ENCODE data around the gene RFT1. TPM values are rescaled to one million over a fixed set of nuclear protein-coding genes. Genes with fewer than 3 reads are reported as not detected.

Gene RFT1
- total RNA-seq, 1 donor from 2014 or later: 19.2 TPM

GRCh38 chr3:53149699-53150098, 19.5 kb upstream of the RFT1 start:
- Histone ChIP-seq H3K9ac (ENCODE audit: low read length) (no peak overlapping the region), H3K27me3 (ENCODE audit: insufficient read depth, low read length) (no peaks in the 10 kb centered on the region), H3K36me3 (ENCODE audit: insufficient read depth, low read length) (no peaks in the 10 kb centered on the region), H4K20me1 (ENCODE audit: insufficient read depth, low read length) (no peaks in the 10 kb centered on the region), H3K4me2 (ENCODE audit: low read length) (no peak overlapping the region), H3K4me1 (ENCODE audit: insufficient read depth, low read length) (peaks cover 7% of the 10 kb centered on the region), H2AFZ (ENCODE audit: low read depth, low read length) (no peak overlapping the region), H3K79me2 (ENCODE audit: insufficient read depth, low read length) (no peaks in the 10 kb centered on the region), H3K9me3 (ENCODE audit: insufficient read depth, low read depth, low read length) (no peaks in the 10 kb centered on the region), H3K27ac (ENCODE audit: low read depth, low read length) (no peak overlapping the region), H3K4me3 (ENCODE audit: insufficient read depth, low read depth, low read length) (no peak overlapping the region)
- no peaks in the 10 kb centered on the region for H3K36me3 Mint-ChIP-seq (ENCODE audit: low read depth, unreplicated experiment)
- H3K27ac Mint-ChIP-seq (ENCODE audit: unreplicated experiment): no peak overlapping the region
- TF ChIP-seq EZH2 (IDR thresholded peaks at IDR 0.05; ENCODE audit: insufficient read depth, low read length): no peak
- TF ChIP-seq CTCF (IDR thresholded peaks at IDR 0.05; ENCODE audit: insufficient read depth, low read depth, low read length): no peak
- H3K4me3 Mint-ChIP-seq (ENCODE audit: unreplicated experiment): no peak overlapping the region
- H3K4me1 Mint-ChIP-seq (ENCODE audit: low read depth, unreplicated experiment): peaks cover 14% of the 10 kb centered on the region
- DNase-seq (ENCODE audit: low read depth) (no peak), FAIRE-seq (no peak)
- H3K9me3 Mint-ChIP-seq (ENCODE audit: unreplicated experiment): no peaks in the 10 kb centered on the region
- H3K27me3 Mint-ChIP-seq (ENCODE audit: low read depth, unreplicated experiment): peaks cover 54% of the 10 kb centered on the region

GRCh38 chr3:53149006-53149690, 18.9 kb upstream of the RFT1 start:
- Histone ChIP-seq H3K4me1 (ENCODE audit: insufficient read depth, low read length) (peaks cover 7% of the 10 kb centered on the region), H3K27me3 (ENCODE audit: insufficient read depth, low read length) (no peaks in the 10 kb centered on the region), H3K36me3 (ENCODE audit: insufficient read depth, low read length) (no peaks in the 10 kb centered on the region), H4K20me1 (ENCODE audit: insufficient read depth, low read length) (no peaks in the 10 kb centered on the region), H2AFZ (ENCODE audit: low read depth, low read length) (no peak overlapping the region), H3K4me2 (ENCODE audit: low read length) (no peak overlapping the region), H3K9ac (ENCODE audit: low read length) (no peak overlapping the region), H3K27ac (ENCODE audit: low read depth, low read length) (no peak overlapping the region), H3K79me2 (ENCODE audit: insufficient read depth, low read length) (no peaks in the 10 kb centered on the region), H3K9me3 (ENCODE audit: insufficient read depth, low read depth, low read length) (no peaks in the 10 kb centered on the region), H3K4me3 (ENCODE audit: insufficient read depth, low read depth, low read length) (no peak overlapping the region)
- no peak for TF ChIP-seq EZH2 (IDR thresholded peaks at IDR 0.05; ENCODE audit: insufficient read depth, low read length)
- no peak for TF ChIP-seq CTCF (IDR thresholded peaks at IDR 0.05; ENCODE audit: insufficient read depth, low read depth, low read length)
- Mint-ChIP-seq H3K4me1 (ENCODE audit: low read depth, unreplicated experiment) (peaks cover 10% of the 10 kb centered on the region), H3K4me3 (ENCODE audit: unreplicated experiment) (no peak overlapping the region), H3K27ac (ENCODE audit: unreplicated experiment) (no peak overlapping the region), H3K9me3 (ENCODE audit: unreplicated experiment) (no peaks in the 10 kb centered on the region), H3K27me3 (ENCODE audit: low read depth, unreplicated experiment) (peaks cover 50% of the 10 kb centered on the region), H3K36me3 (ENCODE audit: low read depth, unreplicated experiment) (no peaks in the 10 kb centered on the region)
- DNase-seq (ENCODE audit: low read depth): no peak
- FAIRE-seq: no peak

GRCh38 chr3:53147903-53148400, 17.7 kb upstream of the RFT1 start:
- H3K4me3 ChIP-seq (ENCODE audit: insufficient read depth, low read depth, low read length): no peak overlapping the region
- H3K79me2 ChIP-seq (ENCODE audit: insufficient read depth, low read length): no peaks in the 10 kb centered on the region
- no peak overlapping the region for H3K4me2 ChIP-seq (ENCODE audit: low read length)
- no peak overlapping the region for H2AFZ ChIP-seq (ENCODE audit: low read depth, low read length)
- H3K36me3 ChIP-seq (ENCODE audit: insufficient read depth, low read length): no peaks in the 10 kb centered on the region
- no peak overlapping the region for H3K27ac ChIP-seq (ENCODE audit: low read depth, low read length)
- H3K27me3 ChIP-seq (ENCODE audit: insufficient read depth, low read length): no peaks in the 10 kb centered on the region
- DNase-seq (ENCODE audit: low read depth) (no peak), FAIRE-seq (no peak)
- Mint-ChIP-seq H3K27ac (ENCODE audit: unreplicated experiment) (no peak overlapping the region), H3K4me3 (ENCODE audit: unreplicated experiment) (peak overlapping the region; percentile 9), H3K36me3 (ENCODE audit: low read depth, unreplicated experiment) (peaks cover 2% of the 10 kb centered on the region), H3K27me3 (ENCODE audit: low read depth, unreplicated experiment) (peaks cover 41% of the 10 kb centered on the region), H3K9me3 (ENCODE audit: unreplicated experiment) (no peaks in the 10 kb centered on the region), H3K4me1 (ENCODE audit: low read depth, unreplicated experiment) (peaks cover 1% of the 10 kb centered on the region)
- no peaks in the 10 kb centered on the region for H4K20me1 ChIP-seq (ENCODE audit: insufficient read depth, low read length)
- peaks cover 7% of the 10 kb centered on the region for H3K4me1 ChIP-seq (ENCODE audit: insufficient read depth, low read length)
- no peak for TF ChIP-seq EZH2 (IDR thresholded peaks at IDR 0.05; ENCODE audit: insufficient read depth, low read length)
- no peak for TF ChIP-seq CTCF (IDR thresholded peaks at IDR 0.05; ENCODE audit: insufficient read depth, low read depth, low read length)
- H3K9ac ChIP-seq (ENCODE audit: low read length): no peak overlapping the region
- H3K9me3 ChIP-seq (ENCODE audit: insufficient read depth, low read depth, low read length): no peaks in the 10 kb centered on the region
